Endometrial microvascular endothelial cells (primary cell): ENCODE data around the gene KXD1. TPM values are rescaled to one million over a fixed set of nuclear protein-coding genes. Genes with fewer than 3 reads are reported as not detected.
"Not testable (repeated sequence)": the region's sequence is repeated elsewhere in the genome, so short reads cannot be mapped to it uniquely, and the experiment has no call there.

Source experiments
- in situ Hi-C: cut with HindIII; loops from 2 replicates; pipeline ENCODE4 v1.10.0; 2017; ENCODE audit warnings: low sequenced_read_pairs, low pct_unique_long_range_greater_than_20kb; ENCODE audit errors: inconsistent ontology term
- total RNA-seq: library from RNA; depleted of rRNA; stranded (reverse); fragments of >200 nt; gene quantifications from one replicate; pipeline ENCODE4 v1.2.3, GENCODE V29; 2015; ENCODE audit errors: inconsistent ontology term

KXD1 gene
- total RNA-seq, 1 donor from 2014 or later = 194 TPM

DNA sequence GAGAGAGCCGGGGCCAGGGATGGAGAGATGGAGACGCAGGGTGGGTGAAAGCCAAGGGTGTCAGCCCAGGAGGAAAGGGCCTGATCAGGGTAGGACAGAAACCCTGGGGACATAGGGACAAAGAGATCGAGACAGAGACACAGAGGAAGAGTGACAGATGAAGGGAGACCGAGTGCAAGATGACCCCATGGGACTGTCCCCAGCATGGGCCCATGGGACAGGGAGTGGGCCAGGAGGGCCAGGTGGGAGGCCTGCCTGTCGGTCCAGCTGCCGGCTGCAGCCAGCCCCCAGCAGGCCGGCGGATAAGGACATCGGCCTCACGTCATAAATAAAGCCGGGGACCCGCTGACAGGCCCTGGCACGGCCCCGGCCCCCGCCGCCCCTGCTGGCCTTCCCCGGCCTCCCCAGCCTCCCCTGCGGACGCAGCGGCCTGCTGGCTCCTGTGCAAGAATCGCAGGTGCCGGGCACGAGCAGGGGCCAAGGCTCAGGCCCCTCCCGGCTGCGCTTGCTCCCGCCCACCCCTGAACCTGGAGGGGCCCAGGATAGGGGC is 37.2 kb downstream of the KXD1 start:
- in situ Hi-C loops = no loop called here

- in situ Hi-C loops = no loop called here
These were observed 37.8 kb downstream of the KXD1 start for GRCh38 chr19:18595475-18595874.

DNA sequence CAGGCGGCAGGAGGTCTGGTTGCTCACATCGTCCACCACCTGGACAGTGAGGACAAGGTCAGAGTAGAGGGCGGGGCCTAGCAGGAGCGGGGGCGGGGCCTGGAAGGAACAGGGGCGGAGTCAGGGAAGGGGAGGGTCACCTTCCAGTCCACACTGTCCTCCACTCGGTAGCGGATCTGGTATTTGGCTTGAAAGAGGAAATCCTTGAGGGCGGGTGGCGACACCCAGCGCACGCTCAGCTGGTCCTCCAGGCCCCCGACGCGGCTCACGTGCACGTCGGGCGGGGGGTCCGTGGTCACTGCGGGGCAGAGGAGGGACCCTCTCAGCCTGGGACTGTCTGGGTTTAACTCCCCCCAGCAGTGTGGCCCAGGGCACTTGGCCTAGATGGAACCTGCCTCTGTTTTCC is 39.1 kb downstream of the KXD1 start:
- in situ Hi-C loops = no loop called here

DNA sequence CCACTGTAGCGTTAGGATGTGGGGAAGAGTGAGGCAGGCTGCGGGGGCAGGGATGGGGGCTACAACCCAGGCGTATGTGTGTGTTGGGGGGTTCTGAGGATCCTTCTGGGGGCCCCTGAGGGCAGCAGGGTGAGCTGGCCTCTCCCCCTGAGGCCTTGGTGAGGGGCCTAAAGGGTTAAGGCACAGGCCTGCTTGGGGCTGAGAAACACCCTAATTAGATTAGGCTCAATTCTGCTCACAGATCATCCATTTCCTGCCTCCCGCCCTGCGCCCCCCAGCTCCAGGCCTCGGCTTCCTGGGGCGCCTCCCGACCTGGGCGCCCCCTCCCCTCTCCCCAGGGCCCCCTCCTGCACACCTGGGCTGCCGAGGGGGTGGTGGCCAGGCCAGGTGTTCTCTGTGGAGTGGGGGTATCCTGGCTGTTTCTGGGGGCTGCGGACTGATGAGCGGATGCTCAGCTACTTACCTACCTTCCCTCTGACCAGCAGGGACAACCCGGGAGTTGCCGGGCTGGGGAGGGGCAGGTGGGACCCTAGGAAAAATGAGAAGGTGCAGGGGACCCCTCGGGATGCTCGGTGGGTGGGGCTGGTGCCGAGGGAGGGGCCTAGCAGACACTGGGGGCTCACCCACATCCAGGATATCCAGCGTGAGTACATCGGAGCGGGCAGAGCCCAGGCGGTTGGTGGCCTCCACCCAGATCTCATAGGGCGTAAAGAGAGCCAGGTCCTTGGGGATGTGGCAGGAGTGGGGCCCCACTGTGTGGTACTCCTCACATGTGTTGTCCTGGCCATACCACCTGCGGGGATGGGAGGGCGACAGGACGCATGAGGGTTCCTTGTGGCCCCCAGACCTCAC is 40.4 kb downstream of the KXD1 start:
- in situ Hi-C loops = no loop called here

DNA sequence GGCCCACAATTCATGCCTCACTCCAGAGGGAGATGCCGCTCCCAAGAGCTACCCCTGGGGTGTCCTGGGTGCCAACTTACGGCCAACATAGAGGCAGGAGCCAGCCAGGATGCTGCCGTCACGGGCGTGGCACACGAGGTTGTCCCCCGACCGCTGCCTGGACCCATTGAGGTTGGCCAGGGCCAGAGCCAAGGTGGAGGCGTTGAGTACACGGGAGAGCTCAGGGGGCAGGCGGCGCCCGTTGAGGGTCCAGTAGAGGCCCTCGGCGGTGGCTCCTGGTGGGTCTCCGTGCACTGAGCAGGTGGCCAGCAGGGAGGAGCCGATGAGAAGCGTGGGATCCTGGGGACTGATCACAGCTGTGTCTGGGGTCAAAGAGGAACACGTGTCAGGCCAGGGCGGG is 41.8 kb downstream of the KXD1 start:
- in situ Hi-C loops = no loop called here

DNA sequence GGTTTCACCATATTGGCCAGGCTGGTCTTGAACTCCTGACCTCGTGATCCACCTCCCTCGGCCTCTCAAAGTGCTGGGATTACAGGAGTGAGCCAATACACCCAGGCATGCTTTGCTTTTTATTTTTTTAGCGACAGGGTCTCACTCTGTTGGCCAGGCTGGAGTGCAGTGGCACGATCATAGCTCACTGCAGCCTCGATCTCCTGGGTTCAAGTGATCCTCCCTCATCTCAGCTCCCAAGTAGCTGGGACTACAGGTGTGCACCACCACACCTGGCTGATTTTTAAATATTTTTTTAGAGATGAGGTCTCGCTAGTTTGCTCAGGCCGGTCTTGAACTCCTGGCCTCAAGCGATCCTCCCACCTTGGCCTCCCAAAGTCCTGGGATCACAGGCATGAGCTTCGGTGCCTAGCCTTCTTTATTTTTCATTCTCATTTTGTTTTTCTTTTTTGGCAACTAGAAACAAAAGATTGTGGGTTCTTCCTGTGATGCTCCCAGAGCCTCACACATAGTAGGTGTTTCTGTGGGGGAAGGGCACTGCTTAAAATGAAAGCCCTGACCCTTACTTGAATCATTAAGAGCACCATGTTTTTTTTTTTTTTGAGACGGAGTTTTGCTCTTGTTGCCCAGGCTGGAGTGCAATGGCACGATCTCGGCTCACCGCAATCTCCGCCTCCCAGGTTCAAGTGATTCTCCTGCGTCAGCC is 43.2 kb downstream of the KXD1 start:
- in situ Hi-C loops = not testable (repeated sequence)

GRCh38 chr19:18601875-18602274 is 44.2 kb downstream of the KXD1 start:
- in situ Hi-C loops = no loop called here

DNA sequence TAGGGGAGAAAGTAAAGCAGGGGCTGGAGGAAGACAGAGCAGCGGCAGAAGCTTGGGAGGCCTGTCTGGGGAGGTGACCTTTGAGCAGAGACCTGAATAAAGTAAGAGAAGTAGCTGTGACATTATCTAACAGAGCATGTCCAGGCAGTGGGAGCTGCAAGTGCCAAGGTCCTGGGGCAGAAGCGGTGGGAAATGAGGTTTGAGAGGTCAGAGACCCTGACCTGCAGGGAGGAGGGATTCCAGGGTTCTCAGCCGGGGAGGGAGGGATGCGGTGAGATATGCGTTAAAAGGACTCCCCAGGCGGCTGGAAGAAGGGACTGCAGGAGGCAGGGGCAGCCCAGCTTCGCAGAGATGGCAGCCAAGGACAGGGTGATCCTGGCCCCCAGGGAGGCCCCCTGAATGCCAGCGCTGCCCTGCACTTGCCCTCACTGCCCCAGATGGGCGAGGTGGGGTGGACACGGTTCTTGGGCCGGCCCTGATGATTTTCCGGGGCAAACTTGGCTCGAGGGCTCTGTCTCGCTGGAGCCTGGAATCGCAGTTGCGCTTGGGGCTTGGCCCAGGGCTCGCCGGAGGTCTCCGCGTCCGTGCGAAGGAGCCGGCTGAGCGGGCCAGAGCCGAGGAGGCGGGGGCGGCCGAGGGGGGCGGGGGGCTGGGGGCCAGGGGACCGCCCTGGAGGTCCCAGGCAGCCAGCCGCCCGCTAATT is 45.7 kb downstream of the KXD1 start:
- in situ Hi-C loops = no loop called here

DNA sequence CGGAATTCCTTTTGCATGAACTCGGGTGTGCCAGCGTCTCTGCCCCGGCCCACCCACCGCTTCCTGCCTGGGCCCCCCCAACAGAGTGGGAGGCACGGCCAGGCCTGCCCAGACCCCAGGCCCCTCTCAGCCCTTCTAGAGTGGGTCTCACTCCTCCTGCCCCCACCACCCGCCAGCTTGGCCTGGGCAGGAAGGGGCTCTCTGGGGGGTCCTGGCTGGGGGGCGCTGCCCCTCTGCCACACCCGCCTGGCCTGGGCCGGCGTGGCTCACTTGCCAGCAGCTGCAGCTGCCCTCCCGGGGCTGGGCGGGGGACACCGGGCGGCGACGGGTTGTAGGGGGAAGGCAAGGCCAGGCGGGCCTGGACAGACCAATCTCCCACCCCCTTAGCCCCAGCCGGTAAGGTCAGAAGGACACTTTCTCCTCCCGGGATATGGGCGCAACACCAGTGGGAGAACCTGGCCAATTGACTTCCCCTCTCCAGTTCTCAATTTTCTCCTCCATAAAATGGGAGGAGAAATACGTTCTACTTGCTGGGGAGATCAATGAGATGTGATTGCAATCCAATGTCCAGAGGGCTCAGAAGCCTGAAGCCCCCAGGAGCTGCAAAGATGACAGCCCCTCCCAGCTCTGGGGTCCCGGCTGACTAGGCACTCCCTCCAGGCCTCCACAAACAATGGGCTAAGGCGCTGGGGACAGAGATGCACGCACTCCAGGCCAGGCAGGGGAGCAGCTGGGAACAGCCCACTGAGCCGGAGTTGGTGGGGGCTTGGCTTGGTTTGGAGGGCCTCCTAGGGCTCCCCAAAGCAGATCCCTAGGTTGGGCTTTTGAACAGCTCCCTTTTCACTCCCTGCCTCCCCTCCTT is 46.5 kb downstream of the KXD1 start:
- in situ Hi-C loops = no loop called here

GRCh38 chr19:18604820-18605159 is 47.1 kb downstream of the KXD1 start:
- in situ Hi-C loops = no loop called here

GRCh38 chr19:18605196-18605545 is 47.5 kb downstream of the KXD1 start:
- in situ Hi-C loops = no loop called here

DNA sequence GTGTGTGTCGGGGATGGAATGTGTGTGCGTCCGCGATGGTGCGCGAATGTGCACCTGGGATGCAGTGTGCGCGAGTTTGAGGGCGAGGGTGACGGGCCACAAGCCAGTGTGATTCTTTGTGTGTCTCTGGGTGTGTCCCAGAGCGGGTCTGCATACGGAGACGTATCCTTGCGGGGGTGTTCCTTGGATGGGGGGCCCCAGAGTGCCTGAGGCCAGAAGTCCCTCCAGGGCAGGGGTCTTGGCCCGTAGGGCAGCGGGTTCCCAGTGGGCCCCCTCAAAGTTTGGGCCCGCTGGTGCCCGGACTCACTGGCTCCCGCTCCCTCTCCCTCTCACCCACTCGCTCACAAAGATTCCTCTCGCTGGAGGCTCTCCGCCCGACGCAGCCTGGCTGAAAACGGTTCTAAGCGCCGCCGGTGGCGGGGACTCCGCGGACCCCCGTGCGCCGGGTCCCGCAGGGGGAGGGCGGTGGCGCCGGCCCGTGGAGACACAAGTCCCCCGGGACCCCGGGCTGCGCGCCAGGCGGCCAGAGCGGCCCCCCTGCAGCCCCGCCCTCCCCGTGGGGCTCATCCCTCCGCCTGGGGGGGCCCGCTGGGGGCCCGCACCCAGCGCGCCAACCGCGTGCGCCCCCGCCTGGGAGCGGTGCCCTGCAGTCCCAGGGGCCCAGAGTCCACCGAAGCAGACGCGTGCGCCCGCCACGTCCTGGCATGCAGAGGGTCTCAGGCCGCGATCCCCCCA is 48.0 kb downstream of the KXD1 start:
- in situ Hi-C loops = no loop called here

- in situ Hi-C loops = no loop called here
These were observed 48.9 kb downstream of the KXD1 start, which contains the start of gene CRLF1 for GRCh38 chr19:18606281-18607225. Gene CRLF1 (minus strand): TSS chr19:18606799. CDS start chr19:18606656, 143 bp downstream.

DNA sequence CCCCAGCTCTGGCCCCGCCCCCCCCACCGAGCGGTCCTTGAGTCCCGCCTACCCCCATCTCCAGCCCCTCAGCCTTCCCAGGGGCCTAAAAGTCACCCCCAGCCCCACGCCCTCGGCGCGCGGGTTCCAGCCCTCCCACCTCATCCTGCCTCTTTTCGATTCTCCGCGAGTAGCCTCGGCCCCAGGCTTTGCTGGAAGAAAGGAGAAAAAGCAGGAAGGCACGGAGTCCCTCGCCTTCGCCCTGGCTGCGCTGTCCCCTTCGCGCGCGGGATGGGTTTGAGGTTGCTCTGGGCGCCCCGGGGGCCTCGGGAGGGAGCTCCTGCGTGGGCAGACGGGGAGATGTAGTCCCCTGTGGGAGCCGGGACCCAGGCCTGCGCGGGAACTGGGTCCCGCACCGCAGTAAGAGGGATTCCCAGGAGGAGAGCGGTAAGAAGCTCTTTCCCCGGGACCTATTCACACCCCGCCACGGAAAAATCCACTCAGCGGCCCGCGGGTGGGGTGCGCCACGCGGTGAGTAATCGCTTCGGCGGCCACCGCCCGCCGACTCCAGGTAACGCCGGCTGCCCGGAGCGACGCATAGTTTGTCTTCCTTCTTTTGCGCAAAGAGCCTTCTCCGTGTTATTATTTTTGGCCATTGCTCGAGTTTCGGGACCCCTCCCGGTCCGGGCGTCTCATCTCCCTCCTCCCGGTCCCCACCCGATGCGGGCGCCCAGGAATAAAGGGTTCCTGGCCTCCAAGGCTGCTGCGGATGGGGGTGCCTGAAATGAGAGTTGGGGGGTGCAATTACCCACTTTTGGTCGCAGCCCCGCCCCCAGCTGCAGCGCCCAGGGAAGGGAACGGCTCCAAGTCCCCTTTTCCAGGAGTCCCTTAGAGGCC is 49.8 kb downstream of the KXD1 start:
- in situ Hi-C loops = no loop called here

DNA sequence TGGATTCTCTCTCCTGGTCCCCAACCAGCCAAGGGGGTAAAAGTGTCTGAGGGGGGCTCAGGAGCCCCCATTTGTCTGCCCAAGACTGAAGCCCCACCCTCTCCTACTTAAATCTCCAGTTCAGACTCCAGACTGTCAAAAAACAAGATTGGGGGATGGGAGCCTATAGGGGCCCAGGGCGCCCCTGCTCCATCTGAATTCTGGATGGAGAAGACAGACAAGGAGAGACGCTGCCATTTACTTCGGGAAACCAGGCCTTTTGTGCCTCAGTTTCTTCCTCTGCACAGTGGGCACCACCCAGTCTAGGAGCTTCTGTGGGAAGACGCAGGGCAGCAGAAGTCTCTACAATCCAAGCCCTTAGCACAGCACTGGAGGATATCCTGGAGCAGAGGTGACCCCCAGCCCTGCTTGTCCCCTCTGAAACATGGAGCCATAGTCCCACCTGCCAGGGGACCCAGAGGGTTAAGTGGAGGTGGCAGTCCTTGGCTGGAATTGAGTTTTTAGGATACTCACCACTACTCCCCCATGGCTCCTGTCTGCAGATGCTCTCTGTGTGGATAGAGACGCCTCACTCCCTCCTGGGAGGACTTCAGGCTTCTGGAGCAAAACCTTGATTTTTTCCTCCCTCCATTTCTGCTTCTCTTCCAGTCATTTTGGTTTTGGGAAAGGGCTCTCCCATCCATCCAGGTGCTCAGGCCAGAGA is 50.6 kb downstream of the KXD1 start:
- in situ Hi-C loops = no loop called here
